Kidney (tissue), 14 donors: ENCODE data around the gene ANXA4. TPM values are rescaled to one million over a fixed set of nuclear protein-coding genes. Genes with fewer than 3 reads are reported as not detected.

Experiments used
- DNase-seq, 5 donors: peaks; one replicate each; pipeline ENCODE4 v3.0.0-alpha.2; 2013 to 2020
- FAIRE-seq: peaks from 2 replicates; lab custom pipeline; 2012; peaks lifted over from hg19 to GRCh38; lab: Jason Lieb, UNC
- H3K27ac ChIP-seq, 2 donors: one replicate each; pipeline ENCODE4 v1.7.0; 2013; ENCODE audit warnings: low read depth in 2 of 2, low read length in 2 of 2, inconsistent platforms in 1 of 2
- H3K27me3 ChIP-seq: one replicate; pipeline ENCODE4 v1.7.1; 2013; ENCODE audit warnings: low read length, inconsistent platforms; ENCODE audit not compliant: control insufficient read depth, insufficient read depth
- H3K36me3 ChIP-seq, 3 donors: one replicate each; pipeline versions ENCODE4 v1.7.0 to v1.7.1; 2013; ENCODE audit warnings: low read length in 3 of 3, control low read depth in 1 of 3, inconsistent platforms in 1 of 3; ENCODE audit not compliant: insufficient read depth in 3 of 3, control insufficient read depth in 2 of 3
- H3K4me1 ChIP-seq, 3 donors: one replicate each; pipeline versions ENCODE4 v1.7.0 to v1.7.1; 2013; ENCODE audit warnings: low read length in 3 of 3, inconsistent platforms in 1 of 3, low read depth in 1 of 3; ENCODE audit not compliant: control insufficient read depth in 2 of 3, insufficient read depth in 2 of 3
- H3K4me3 ChIP-seq, 3 donors: one replicate each; pipeline versions ENCODE4 v1.7.0 to v1.8.1; 2013; ENCODE audit warnings: low read length in 3 of 3, control low read depth in 1 of 3, inconsistent platforms in 1 of 3
- H3K9ac ChIP-seq, 3 donors: one replicate each; pipeline versions ENCODE4 v1.7.0 to v1.7.1; 2013; ENCODE audit warnings: low read length in 3 of 3, control low read depth in 1 of 3, inconsistent platforms in 1 of 3
- H3K9me3 ChIP-seq, 3 donors: one replicate each; pipeline versions ENCODE4 v1.7.0 to v1.7.1; 2013; ENCODE audit warnings: low read length in 3 of 3, control low read depth in 1 of 3, inconsistent platforms in 1 of 3; ENCODE audit not compliant: control insufficient read depth in 2 of 3, insufficient read depth in 1 of 3
- intact Hi-C: fragments of 100-400 bp; cut with DNase I; formaldehyde crosslinking; loops from one replicate; pipeline ENCODE4 v1.11.1; 2022
- polyA plus RNA-seq: library from polyadenylated mRNA; stranded (reverse); fragments of 350-450 nt; fragmentation: Illumina TruSeq; extraction: RNeasy Lipid Tissue Mini Kit (QIAGEN cat#74804); gene quantifications from one replicate; pipeline ENCODE4 v1.2.3, GENCODE V29; 2014; ENCODE audit warnings: low read depth, low replicate concordance; ENCODE audit not compliant: insufficient read depth
- total RNA-seq: library from RNA; stranded (reverse); fragmentation: NEBNext Ultra II Directional; extraction: Animal tissue kit (Norgen Biotek cat#: 25700); gene quantifications from one replicate; pipeline ENCODE4 v1.2.1, GENCODE V29; 2021
- TF ChIP-seq, protein P1 (sequence below): IDR thresholded peaks from 3 replicates; pipeline ENCODE4 v1.5.1; 2012; ENCODE audit warnings: mild to moderate bottlenecking, moderate library complexity, borderline replicate concordance; ENCODE audit not compliant: insufficient read depth; ENCODE audit errors: extremely low read depth
- donor health status: control.
- donor health status: control.
- donor health status: control.
- donor health status: control.
- donor health status: control.
- donor health status: DM: yes; HTN: yes; CAD: no.
- donor health status: Normal renal cell carcinoma (clear cell type).

The ANXA4 gene
- total and polyA plus RNA-seq, 2 donors from 2014 or later: 168 to 287 TPM

DNA sequence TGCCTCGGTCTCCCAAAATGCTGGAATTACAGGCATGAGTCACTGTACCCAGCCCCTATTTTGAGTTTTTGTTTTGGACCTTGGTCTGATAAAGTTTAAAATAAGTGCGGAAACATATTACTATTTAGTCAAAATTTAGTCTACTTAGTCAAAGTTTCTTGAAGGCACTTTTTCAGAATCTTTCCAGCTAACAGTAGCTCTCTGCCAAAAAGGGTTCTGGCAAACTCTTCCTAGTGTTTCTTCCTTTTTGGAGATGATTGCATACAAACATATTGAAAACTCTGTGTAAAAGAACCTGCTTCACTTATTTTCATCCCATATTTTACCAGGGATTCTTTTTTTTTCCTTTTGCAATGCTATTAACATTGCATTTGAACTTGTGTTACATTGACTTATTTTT lies 116.3 kb downstream of the ANXA4 start:
- no peaks in the 10 kb centered on the region for H3K9me3 ChIP-seq
- intact Hi-C loops: no loop called here
- FAIRE-seq (no peak), DNase-seq (no peak)
- H3K36me3 ChIP-seq: peaks cover 0 to 8% (median 0%) of the 10 kb centered on the region in 3 donors
- no peak overlapping the region for H3K4me3 ChIP-seq
- no peak overlapping the region for H3K27ac ChIP-seq
- H3K9ac ChIP-seq: no peak overlapping the region
- H3K4me1 ChIP-seq: no peaks in the 10 kb centered on the region
- no peaks in the 10 kb centered on the region for H3K27me3 ChIP-seq
- TF ChIP-seq, protein P1, sequence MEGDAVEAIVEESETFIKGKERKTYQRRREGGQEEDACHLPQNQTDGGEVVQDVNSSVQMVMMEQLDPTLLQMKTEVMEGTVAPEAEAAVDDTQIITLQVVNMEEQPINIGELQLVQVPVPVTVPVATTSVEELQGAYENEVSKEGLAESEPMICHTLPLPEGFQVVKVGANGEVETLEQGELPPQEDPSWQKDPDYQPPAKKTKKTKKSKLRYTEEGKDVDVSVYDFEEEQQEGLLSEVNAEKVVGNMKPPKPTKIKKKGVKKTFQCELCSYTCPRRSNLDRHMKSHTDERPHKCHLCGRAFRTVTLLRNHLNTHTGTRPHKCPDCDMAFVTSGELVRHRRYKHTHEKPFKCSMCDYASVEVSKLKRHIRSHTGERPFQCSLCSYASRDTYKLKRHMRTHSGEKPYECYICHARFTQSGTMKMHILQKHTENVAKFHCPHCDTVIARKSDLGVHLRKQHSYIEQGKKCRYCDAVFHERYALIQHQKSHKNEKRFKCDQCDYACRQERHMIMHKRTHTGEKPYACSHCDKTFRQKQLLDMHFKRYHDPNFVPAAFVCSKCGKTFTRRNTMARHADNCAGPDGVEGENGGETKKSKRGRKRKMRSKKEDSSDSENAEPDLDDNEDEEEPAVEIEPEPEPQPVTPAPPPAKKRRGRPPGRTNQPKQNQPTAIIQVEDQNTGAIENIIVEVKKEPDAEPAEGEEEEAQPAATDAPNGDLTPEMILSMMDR: no peak

DNA sequence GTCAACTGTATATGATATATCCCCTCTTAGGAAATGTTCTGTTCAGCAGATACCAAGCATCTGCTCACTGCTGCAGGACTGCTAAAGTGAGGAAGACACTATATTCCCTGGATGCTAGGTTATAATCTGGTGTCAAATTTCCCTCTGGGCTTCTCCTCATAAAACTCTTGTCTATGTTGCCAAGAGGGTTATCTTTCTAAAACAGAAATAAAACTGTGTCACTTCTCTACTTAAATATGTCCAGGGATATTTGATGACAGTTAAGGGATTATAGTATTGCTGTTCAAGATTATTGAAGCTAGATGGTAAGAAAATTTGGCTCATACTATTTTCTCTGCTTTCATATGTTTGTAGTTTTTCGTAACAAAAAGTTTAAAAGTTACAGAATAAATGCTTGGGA lies 121.4 kb downstream of the ANXA4 start:
- TF ChIP-seq, protein P1: no peak
- Histone ChIP-seq H3K4me1 (no peaks in the 10 kb centered on the region), H3K9me3 (no peaks in the 10 kb centered on the region), H3K27ac (no peak overlapping the region), H3K9ac (no peak overlapping the region), H3K36me3 (peaks cover 7 to 35% (median 7%) of the 10 kb centered on the region in 3 donors), H3K4me3 (no peak overlapping the region), H3K27me3 (no peaks in the 10 kb centered on the region)
- DNase-seq (no peak), FAIRE-seq (no peak)
- intact Hi-C loops: no loop called here

Other genes starting within 250 kb of the ANXA4 start
- gene AAK1, start 98.4 kb upstream of the ANXA4 start, total RNA-seq: 93.7 TPM
- gene AAK1, start 98.4 kb upstream of the ANXA4 start, polyA plus RNA-seq: 25.8 TPM
- 14.0 TPM for gene GMCL1, start 87.5 kb downstream of the ANXA4 start, total RNA-seq
- 6.3 TPM for gene GMCL1, start 87.5 kb downstream of the ANXA4 start, polyA plus RNA-seq
- gene SNRNP27, start 151.8 kb downstream of the ANXA4 start, total RNA-seq: 42.6 TPM
- gene SNRNP27, start 151.8 kb downstream of the ANXA4 start, polyA plus RNA-seq: 33.6 TPM
- gene MXD1, start 173.0 kb downstream of the ANXA4 start, total RNA-seq: 13.3 TPM
- gene MXD1, start 173.0 kb downstream of the ANXA4 start, polyA plus RNA-seq: 4.9 TPM
- 1.6 TPM for gene ASPRV1, start 219.5 kb downstream of the ANXA4 start, total RNA-seq
- gene ASPRV1, start 219.5 kb downstream of the ANXA4 start, polyA plus RNA-seq: 2.1 TPM